Liver (tissue), 10 donors: ENCODE data around the gene CCNK. TPM values are rescaled to one million over a fixed set of nuclear protein-coding genes. Genes with fewer than 3 reads are reported as not detected.

ENCODE experiments used
- DNase-seq: peaks from one replicate; pipeline ENCODE4 v3.0.0-alpha.2; 2017; ENCODE audit warnings: low spot score
- H3K27ac ChIP-seq, 2 donors: one replicate each; pipeline ENCODE4 v1.7.0; 2013; ENCODE audit warnings: inconsistent platforms in 2 of 2, low read length in 2 of 2, control low read depth in 1 of 2, low read depth in 1 of 2, mild to moderate bottlenecking in 1 of 2
- H3K27me3 ChIP-seq, 4 donors: one replicate each; pipeline versions ENCODE4 v1.6.1 to v1.7.0; 2013; ENCODE audit warnings: low read length in 3 of 4, inconsistent platforms in 1 of 4, mild to moderate bottlenecking in 1 of 4, moderate library complexity in 1 of 4; ENCODE audit not compliant: control insufficient read depth in 4 of 4, insufficient read depth in 4 of 4
- H3K36me3 ChIP-seq, 4 donors: one replicate each; pipeline versions ENCODE4 v1.6.1 to v1.7.0; 2013; ENCODE audit warnings: low read length in 3 of 4, mild to moderate bottlenecking in 3 of 4, low read depth in 1 of 4, moderate library complexity in 1 of 4; ENCODE audit not compliant: control insufficient read depth in 4 of 4, insufficient read depth in 3 of 4
- H3K4me1 ChIP-seq, 4 donors: one replicate each; pipeline versions ENCODE4 v1.6.1 to v1.7.0; 2013; ENCODE audit warnings: low read length in 3 of 4, mild to moderate bottlenecking in 3 of 4, moderate library complexity in 1 of 4; ENCODE audit not compliant: control insufficient read depth in 4 of 4, insufficient read depth in 4 of 4
- H3K4me3 ChIP-seq, 3 donors: one replicate each; pipeline versions ENCODE4 v1.6.1 to v1.7.0; 2013; ENCODE audit warnings: low read length in 3 of 3, control low read depth in 1 of 3, low read depth in 1 of 3, mild to moderate bottlenecking in 1 of 3
- H3K9ac ChIP-seq, 2 donors: one replicate each; pipeline ENCODE4 v1.7.0; 2013; ENCODE audit warnings: low read length in 2 of 2, mild to moderate bottlenecking in 2 of 2, moderate library complexity in 2 of 2, control low read depth in 1 of 2, low read depth in 1 of 2
- H3K9me3 ChIP-seq, 4 donors: one replicate each; pipeline versions ENCODE4 v1.6.1 to v1.7.0; 2013; ENCODE audit warnings: low read length in 3 of 4; ENCODE audit not compliant: control insufficient read depth in 4 of 4
- FOXA1 ChIP-seq: IDR thresholded peaks from 2 replicates; pipeline ENCODE4 v1.6.1; 2016; ENCODE audit warnings: antibody characterized with exemption
- FOXA2 ChIP-seq: IDR thresholded peaks from 2 replicates; pipeline ENCODE4 v1.6.1; 2016; ENCODE audit warnings: antibody characterized with exemption
- HNF4A ChIP-seq, 2 donors: conservative IDR thresholded peaks; 2 replicates each; pipeline ENCODE4 v1.6.1; 2016; ENCODE audit warnings: antibody characterized with exemption in 2 of 2, mild to moderate bottlenecking in 2 of 2
- JUND ChIP-seq, 2 donors: IDR thresholded peaks; 2 replicates each; pipeline ENCODE4 v1.6.1; 2016; ENCODE audit warnings: antibody characterized with exemption in 2 of 2
- NR2F2 ChIP-seq: IDR thresholded peaks from 2 replicates; pipeline ENCODE4 v1.6.1; 2016; ENCODE audit warnings: antibody characterized with exemption
- RAD21 ChIP-seq, 2 donors: IDR thresholded peaks; 2 replicates each; pipeline ENCODE4 v1.6.1; 2016; ENCODE audit warnings: antibody characterized with exemption in 2 of 2, mild to moderate bottlenecking in 2 of 2
- RXRA ChIP-seq, 2 donors: IDR thresholded peaks; 2 replicates each; pipeline ENCODE4 v1.6.1; 2017 to 2018; ENCODE audit warnings: antibody characterized with exemption in 2 of 2, mild to moderate bottlenecking in 1 of 2
- SP1 ChIP-seq: IDR thresholded peaks from 2 replicates; pipeline ENCODE4 v1.6.1; 2018; ENCODE audit warnings: antibody characterized with exemption, mild to moderate bottlenecking
- YY1 ChIP-seq: IDR thresholded peaks from 2 replicates; pipeline ENCODE4 v1.6.1; 2016; ENCODE audit warnings: antibody characterized with exemption, mild to moderate bottlenecking
- WGBS: extraction: QIAGEN DNeasy Blood & Tissue Kit; methylation state at CpG from one replicate; pipeline ENCODE4 v1.1.7; 2013; 5-methylcytosine and 5-hydroxymethylcytosine counted together
- polyA plus RNA-seq, 2 donors: library from polyadenylated mRNA; stranded (reverse) in 1 of 2; unstranded in 1 of 2; fragments of 200-250 nt in 1 of 2; fragments of >200 nt in 1 of 2; fragmentation: Nextera tagmentation in 1 of 2; extraction: Ambion mirVana in 1 of 2; gene quantifications; one replicate each; pipeline versions ENCODE4 v1.2.1 to v1.2.3, GENCODE V29; 2013 to 2015
- small RNA-seq: library from RNA; depleted of rRNA; stranded (forward); fragments of <200 nt; gene quantifications from one replicate; pipeline ENCODE3, GENCODE V24; 2014
- total RNA-seq, 2 donors: library from RNA; depleted of rRNA; stranded (reverse); fragments of >200 nt; gene quantifications; one replicate each; pipeline ENCODE4 v1.2.3, GENCODE V29; 2014
- TF ChIP-seq, protein P1 (sequence below): IDR thresholded peaks from 2 replicates; pipeline ENCODE4 v1.6.1; 2016; ENCODE audit warnings: antibody characterized with exemption
- TF ChIP-seq, protein P2 (sequence below): IDR thresholded peaks from 2 replicates; pipeline ENCODE4 v1.6.1; 2016; ENCODE audit warnings: antibody characterized with exemption
- TF ChIP-seq, protein P3 (sequence below): fragments of 150-350 bp; IDR thresholded peaks from 2 replicates; pipeline ENCODE4 v1.5.1; 2017; ENCODE audit warnings: improper control_type of control experiment, low read depth, low read length; ENCODE audit not compliant: missing input control
- donor health status: healthy.
- donor health status: healthy.
- donor health status: healthy.
- donor health status: healthy.
- donor health status: healthy.

Gene CCNK
- total and polyA plus RNA-seq, 4 donors, result 7.7 to 33.4 (median 13.2) TPM

DNA sequence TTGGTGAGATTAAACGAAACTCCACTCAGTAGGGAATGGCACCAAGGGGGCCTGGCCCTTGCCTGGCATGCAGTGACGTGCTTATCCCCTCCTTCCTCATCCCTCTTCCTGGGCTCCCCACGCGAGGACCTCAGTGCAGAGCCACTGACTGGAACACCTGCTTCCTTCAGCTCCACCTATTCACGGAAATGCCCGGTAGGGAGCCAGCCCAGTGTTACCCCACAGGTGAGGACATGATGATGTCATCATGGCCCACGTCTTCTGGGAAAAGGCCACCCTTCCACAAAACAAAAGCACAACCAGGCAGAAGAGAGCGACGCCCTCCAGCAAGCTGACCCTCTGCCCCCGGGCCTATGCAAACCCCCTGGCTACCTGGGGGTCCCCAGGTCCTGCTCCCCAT, 80.7 kb downstream of the CCNK start:
- Histone ChIP-seq H3K4me1 (peaks cover 33 to 82% (median 77%) of the 10 kb centered on the region in 4 donors), H3K9ac (no peak overlapping the region), H3K9me3 (no peaks in the 10 kb centered on the region), H3K27ac (peak overlapping the region; percentile 73), H3K36me3 (no peaks in the 10 kb centered on the region), H3K27me3 (no peaks in the 10 kb centered on the region), H3K4me3 (no peak overlapping the region)
- TF ChIP-seq RXRA (IDR thresholded peaks at IDR 0.05), result no peak
- no peak for TF ChIP-seq JUND (IDR thresholded peaks at IDR 0.05)
- TF ChIP-seq YY1, result no peak
- no peak for TF ChIP-seq FOXA2
- no peak for TF ChIP-seq RAD21 (IDR thresholded peaks at IDR 0.05)
- no peak for TF ChIP-seq SP1
- TF ChIP-seq, protein P1, sequence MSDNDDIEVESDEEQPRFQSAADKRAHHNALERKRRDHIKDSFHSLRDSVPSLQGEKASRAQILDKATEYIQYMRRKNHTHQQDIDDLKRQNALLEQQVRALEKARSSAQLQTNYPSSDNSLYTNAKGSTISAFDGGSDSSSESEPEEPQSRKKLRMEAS, result no peak
- TF ChIP-seq FOXA1, result no peak
- no peak for TF ChIP-seq HNF4A (conservative IDR thresholded peaks at IDR 0.05)
- TF ChIP-seq, protein P2, sequence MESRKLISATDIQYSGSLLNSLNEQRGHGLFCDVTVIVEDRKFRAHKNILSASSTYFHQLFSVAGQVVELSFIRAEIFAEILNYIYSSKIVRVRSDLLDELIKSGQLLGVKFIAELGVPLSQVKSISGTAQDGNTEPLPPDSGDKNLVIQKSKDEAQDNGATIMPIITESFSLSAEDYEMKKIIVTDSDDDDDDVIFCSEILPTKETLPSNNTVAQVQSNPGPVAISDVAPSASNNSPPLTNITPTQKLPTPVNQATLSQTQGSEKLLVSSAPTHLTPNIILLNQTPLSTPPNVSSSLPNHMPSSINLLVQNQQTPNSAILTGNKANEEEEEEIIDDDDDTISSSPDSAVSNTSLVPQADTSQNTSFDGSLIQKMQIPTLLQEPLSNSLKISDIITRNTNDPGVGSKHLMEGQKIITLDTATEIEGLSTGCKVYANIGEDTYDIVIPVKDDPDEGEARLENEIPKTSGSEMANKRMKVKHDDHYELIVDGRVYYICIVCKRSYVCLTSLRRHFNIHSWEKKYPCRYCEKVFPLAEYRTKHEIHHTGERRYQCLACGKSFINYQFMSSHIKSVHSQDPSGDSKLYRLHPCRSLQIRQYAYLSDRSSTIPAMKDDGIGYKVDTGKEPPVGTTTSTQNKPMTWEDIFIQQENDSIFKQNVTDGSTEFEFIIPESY, result no peak
- TF ChIP-seq NR2F2, result no peak
- TF ChIP-seq, protein P3, sequence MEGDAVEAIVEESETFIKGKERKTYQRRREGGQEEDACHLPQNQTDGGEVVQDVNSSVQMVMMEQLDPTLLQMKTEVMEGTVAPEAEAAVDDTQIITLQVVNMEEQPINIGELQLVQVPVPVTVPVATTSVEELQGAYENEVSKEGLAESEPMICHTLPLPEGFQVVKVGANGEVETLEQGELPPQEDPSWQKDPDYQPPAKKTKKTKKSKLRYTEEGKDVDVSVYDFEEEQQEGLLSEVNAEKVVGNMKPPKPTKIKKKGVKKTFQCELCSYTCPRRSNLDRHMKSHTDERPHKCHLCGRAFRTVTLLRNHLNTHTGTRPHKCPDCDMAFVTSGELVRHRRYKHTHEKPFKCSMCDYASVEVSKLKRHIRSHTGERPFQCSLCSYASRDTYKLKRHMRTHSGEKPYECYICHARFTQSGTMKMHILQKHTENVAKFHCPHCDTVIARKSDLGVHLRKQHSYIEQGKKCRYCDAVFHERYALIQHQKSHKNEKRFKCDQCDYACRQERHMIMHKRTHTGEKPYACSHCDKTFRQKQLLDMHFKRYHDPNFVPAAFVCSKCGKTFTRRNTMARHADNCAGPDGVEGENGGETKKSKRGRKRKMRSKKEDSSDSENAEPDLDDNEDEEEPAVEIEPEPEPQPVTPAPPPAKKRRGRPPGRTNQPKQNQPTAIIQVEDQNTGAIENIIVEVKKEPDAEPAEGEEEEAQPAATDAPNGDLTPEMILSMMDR, result no peak
- 64% methylated on average over 10 of the region's 10 CpGs for WGBS
- DNase-seq, result no peak

Small RNA genes lying within 50 kb of the gene (small RNA-seq; reads per million reads assigned to genes)
- gene RNU6-91P, result not detected

Other genes starting within 250 kb of the CCNK start
- under 1 TPM; 0.23 to 0.42 TPM for gene BCL11B, start 209.2 kb upstream of the CCNK start, total RNA-seq
- gene BCL11B, start 209.2 kb upstream of the CCNK start, polyA plus RNA-seq, result under 1 TPM; 0.04 to 0.09 TPM
- gene SETD3, start 550 bp upstream of the CCNK start, total RNA-seq, result 10 to 100 TPM; 18.7 to 39.7 TPM
- gene SETD3, start 550 bp upstream of the CCNK start, polyA plus RNA-seq, result 10 to 100 TPM; 19.1 to 19.7 TPM
- gene CCDC85C, start 122.8 kb downstream of the CCNK start, total RNA-seq, result 10 to 100 TPM in 1 of 2 donors, 1 to 10 TPM in 1; 7.1 to 12.1 TPM
- gene CCDC85C, start 122.8 kb downstream of the CCNK start, polyA plus RNA-seq, result 10 to 100 TPM in 1 of 2 donors, 1 to 10 TPM in 1; 4.0 to 23.9 TPM
- gene HHIPL1, start 163.7 kb downstream of the CCNK start, total RNA-seq, result 1 to 10 TPM; 1.0 to 1.7 TPM
- gene HHIPL1, start 163.7 kb downstream of the CCNK start, polyA plus RNA-seq, result under 1 TPM; 0.96 to 0.99 TPM
- under 1 TPM; 0.14 to 0.92 TPM for gene CYP46A1, start 202.9 kb downstream of the CCNK start, total RNA-seq
- gene CYP46A1, start 202.9 kb downstream of the CCNK start, polyA plus RNA-seq, result under 1 TPM; 0.43 to 0.53 TPM